ENCODE results near the gene LRG1. TPM values are rescaled to one million over a fixed set of nuclear protein-coding genes. Genes with fewer than 3 reads are reported as not detected.

The LRG1 gene, protein sequence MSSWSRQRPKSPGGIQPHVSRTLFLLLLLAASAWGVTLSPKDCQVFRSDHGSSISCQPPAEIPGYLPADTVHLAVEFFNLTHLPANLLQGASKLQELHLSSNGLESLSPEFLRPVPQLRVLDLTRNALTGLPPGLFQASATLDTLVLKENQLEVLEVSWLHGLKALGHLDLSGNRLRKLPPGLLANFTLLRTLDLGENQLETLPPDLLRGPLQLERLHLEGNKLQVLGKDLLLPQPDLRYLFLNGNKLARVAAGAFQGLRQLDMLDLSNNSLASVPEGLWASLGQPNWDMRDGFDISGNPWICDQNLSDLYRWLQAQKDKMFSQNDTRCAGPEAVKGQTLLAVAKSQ
- total RNA-seq (10 to 100 TPM; 11.2 to 17.9 TPM), polyA plus RNA-seq (ENCODE audit: insufficient read length in 6 of 6) (under 1 TPM; 0.58 to 0.97 (median 0.79) TPM)
- long read RNA-seq, donor 1: 0 reads
- long read RNA-seq, donor 2, partial matches to known transcripts: 0 of 1 reads
- long read RNA-seq, donor 2, other reads (novel, unspliced or antisense): 0 of 1 reads
- long read RNA-seq, donor 3, partial matches to known transcripts: 0 of 1 reads
- long read RNA-seq, donor 3, other reads (novel, unspliced or antisense): 0 of 1 reads
- long read RNA-seq, donor 4, transcript LRG1-201 (2 exons, 3,036 nt): major isoform, 9 of 11 reads
- long read RNA-seq, donor 4, partial matches to known transcripts: 0 of 11 reads
- long read RNA-seq, donor 4, other reads (novel, unspliced or antisense): 2 of 11 reads
- long read RNA-seq, donor 5: 0 reads
- long read RNA-seq, donor 6: 0 reads
- long read RNA-seq, donor 7, partial matches to known transcripts: 0 of 2 reads
- long read RNA-seq, donor 7, other reads (novel, unspliced or antisense): 0 of 2 reads
- long read RNA-seq, donor 8: 0 reads
- long read RNA-seq, donor 9: 0 reads
- long read RNA-seq, donor 10, transcript LRG1-201 (2 exons, 3,036 nt): major isoform, 8 of 11 reads
- long read RNA-seq, donor 10, partial matches to known transcripts: 0 of 11 reads
- long read RNA-seq, donor 10, other reads (novel, unspliced or antisense): 3 of 11 reads
- long read RNA-seq, donor 11: 0 reads
- long read RNA-seq, donor 12, partial matches to known transcripts: 0 of 3 reads
- long read RNA-seq, donor 12, other reads (novel, unspliced or antisense): 0 of 3 reads

DNA sequence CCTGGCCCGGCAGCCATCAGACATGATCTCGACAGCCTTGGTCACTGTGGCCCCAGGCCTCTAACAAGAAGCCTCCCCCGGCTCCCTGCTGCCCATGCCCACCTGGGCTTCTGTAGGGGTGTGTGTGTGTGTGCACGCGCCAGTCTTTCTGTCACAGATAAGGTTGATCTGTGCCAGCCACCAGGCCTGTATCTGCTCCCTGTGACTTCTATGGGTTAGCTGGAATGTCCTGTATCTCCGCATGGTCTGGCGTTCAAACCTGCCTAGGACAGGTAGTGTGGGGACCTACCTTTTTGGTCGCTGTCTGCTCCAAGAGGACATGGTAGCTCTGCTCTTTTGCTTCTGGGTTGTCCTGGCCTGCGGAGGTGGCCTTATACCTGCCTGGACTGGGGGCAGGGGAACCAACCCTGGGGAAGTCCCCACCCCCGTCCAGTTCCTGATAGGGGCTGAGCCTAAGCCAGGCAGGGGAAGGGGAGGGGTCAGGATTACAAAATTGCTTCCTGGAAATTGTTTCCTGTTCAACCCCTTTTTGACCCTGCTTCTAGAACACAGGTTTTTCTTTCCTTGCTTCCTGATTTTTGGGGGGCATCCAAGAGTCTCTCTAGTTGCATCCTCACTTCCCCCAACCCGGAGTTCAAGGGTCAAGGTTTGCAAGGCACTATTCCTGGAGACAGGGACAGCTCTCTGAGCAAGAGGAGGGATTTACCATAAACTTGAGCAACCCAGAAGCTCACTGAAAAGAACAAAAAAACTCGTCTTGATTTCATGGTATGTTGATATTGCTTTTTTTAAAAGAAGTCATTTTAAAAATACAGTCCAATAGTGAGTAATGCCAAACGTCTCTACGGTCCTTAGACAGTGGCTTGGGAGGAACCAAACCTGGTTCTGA lies at the start of gene LRG1:
LRG1 (minus strand) TSS at position 344 of the 889 bp plus-strand sequence; CDS start at position 321, 23 bp downstream.
- peak within 1 kb of the TSS; percentile 65 to 90 for H3K27ac ChIP-seq

DNA sequence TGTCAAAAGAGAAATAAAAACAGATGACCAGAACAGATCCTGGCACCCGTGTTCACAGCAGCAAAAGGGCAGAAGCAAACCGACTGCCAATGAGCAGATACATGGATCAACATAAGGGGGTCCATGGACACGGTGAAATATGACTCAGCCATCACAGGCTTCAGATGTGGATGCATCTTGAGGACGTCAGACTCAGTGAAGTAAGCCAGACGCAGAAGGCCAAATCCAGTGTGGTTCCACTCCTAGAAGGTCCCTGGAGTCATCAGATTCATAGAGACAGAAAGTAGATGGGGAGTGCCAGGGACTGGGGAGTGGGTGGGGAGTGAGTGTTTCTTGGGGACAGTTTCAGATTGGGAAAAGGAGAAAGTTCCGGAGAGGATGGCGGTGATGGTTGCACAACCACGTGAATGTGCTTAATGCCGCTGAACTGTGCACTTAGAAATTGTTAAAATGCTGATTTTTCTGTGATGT lies 48.5 kb upstream of the LRG1 start:
- H3K4me1 ChIP-seq: peaks cover 7 to 12% of the 10 kb centered on the region in 2 donors
- DNase-seq (no peak), ATAC-seq (no peak)
- intact Hi-C loops (cut with DNase I): no loop called here
- peaks cover 26 to 88% of the 10 kb centered on the region in 2 donors for H3K27me3 ChIP-seq
- no peaks in the 10 kb centered on the region for H3K9me3 ChIP-seq
- H3K27ac ChIP-seq: no peak overlapping the region
- no peak overlapping the region for H3K4me3 ChIP-seq
- no peaks in the 10 kb centered on the region for H3K36me3 ChIP-seq
- TF ChIP-seq, protein P1, sequence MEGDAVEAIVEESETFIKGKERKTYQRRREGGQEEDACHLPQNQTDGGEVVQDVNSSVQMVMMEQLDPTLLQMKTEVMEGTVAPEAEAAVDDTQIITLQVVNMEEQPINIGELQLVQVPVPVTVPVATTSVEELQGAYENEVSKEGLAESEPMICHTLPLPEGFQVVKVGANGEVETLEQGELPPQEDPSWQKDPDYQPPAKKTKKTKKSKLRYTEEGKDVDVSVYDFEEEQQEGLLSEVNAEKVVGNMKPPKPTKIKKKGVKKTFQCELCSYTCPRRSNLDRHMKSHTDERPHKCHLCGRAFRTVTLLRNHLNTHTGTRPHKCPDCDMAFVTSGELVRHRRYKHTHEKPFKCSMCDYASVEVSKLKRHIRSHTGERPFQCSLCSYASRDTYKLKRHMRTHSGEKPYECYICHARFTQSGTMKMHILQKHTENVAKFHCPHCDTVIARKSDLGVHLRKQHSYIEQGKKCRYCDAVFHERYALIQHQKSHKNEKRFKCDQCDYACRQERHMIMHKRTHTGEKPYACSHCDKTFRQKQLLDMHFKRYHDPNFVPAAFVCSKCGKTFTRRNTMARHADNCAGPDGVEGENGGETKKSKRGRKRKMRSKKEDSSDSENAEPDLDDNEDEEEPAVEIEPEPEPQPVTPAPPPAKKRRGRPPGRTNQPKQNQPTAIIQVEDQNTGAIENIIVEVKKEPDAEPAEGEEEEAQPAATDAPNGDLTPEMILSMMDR (IDR thresholded peaks at IDR 0.05): no peak

More for the DNA sequence above, at the start of gene LRG1:
- ATAC-seq (peak; percentile 92), DNase-seq (peak in 3 of 4 donors; percentile 30 to 90 (median 88))
- Histone ChIP-seq H3K4me1 (peaks cover 4 to 86% of the 10 kb centered on the region in 2 donors), H3K9me3 (peaks cover 0 to 5% of the 10 kb centered on the region in 2 donors), H3K4me3 (peak within 1 kb of the TSS in 1 of 2 donors; percentile 40), H3K36me3 (peaks cover 0 to 10% of the 10 kb centered on the region in 2 donors), H3K27me3 (peaks cover 0 to 33% of the 10 kb centered on the region in 2 donors)
- intact Hi-C loops (cut with DNase I): no loop called here
- TF ChIP-seq, protein P1 (IDR thresholded peaks at IDR 0.05): no peak

DNA sequence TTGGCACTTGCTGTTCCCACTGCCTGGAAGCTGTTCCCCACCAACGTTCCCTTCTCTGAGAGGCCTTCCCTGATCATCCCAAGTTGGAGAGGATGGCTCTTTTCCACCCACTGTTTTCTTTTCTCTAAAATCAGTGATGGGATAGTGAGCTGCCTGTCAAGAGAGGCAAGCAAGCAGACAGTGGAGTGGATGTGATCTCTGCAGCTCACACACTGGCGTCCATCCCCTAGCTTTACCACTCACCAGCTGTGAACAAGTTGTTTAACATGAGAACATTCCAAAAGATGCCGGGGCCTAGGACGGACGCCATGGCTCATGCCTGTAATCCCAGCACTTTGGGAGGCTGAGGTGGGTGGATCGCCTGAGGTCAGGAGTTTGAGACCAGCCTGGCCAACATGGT lies 47.7 kb upstream of the LRG1 start:
- Histone ChIP-seq H3K9me3 (no peaks in the 10 kb centered on the region), H3K27me3 (peaks cover 31 to 88% of the 10 kb centered on the region in 2 donors), H3K4me3 (no peak overlapping the region), H3K36me3 (no peaks in the 10 kb centered on the region), H3K4me1 (peaks cover 7 to 12% of the 10 kb centered on the region in 2 donors), H3K27ac (no peak overlapping the region)
- TF ChIP-seq, protein P1 (IDR thresholded peaks at IDR 0.05): no peak
- ATAC-seq (no peak), DNase-seq (no peak)
- intact Hi-C loops (cut with DNase I): no loop called here

DNA sequence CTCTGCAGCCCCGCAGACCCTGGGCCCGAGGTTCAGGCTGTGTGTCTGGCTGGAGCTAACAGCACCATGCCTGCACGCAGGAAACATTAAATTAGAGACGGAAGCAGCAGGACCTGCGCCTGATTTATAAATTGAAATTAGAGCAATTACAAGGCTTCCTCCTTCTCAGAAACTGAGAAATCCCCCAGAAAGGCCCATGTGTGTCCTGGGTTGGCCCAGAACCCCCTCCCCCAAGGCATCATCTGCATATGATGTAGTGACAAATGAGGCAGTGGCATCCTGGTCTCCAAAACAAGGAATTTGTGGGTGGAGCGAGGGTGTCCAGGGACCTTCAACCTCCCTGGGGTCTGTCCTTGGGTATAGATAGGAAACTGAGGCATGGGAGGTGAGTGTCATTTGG lies 46.9 kb upstream of the LRG1 start:
- H3K27me3 ChIP-seq: peaks cover 37 to 88% of the 10 kb centered on the region in 2 donors
- intact Hi-C loops (cut with DNase I): no loop called here
- no peak for DNase-seq

More for the DNA sequence above, 46.9 kb upstream of the LRG1 start:
- ATAC-seq: no peak
- Histone ChIP-seq H3K4me3 (no peak overlapping the region), H3K36me3 (no peaks in the 10 kb centered on the region), H3K4me1 (peaks cover 7 to 12% of the 10 kb centered on the region in 2 donors), H3K27ac (no peak overlapping the region), H3K9me3 (no peaks in the 10 kb centered on the region)
- TF ChIP-seq, protein P1 (IDR thresholded peaks at IDR 0.05): no peak

All from left lung (tissue), 14 donors.